KBM-7 (cell line): ENCODE measurements around the gene IGF2BP2.
"Not testable (repeated sequence)": the region's sequence is repeated elsewhere in the genome, so short reads cannot be mapped to it uniquely, and the experiment has no call there.

Experiments used
- DNase-seq: peaks from one replicate; pipeline ENCODE4 v3.0.0-alpha.2; 2015
- in situ Hi-C: fragments of 300-500 bp; cut with MboI; formaldehyde crosslinking; loops from 2 replicates; pipeline ENCODE4 v1.14.3; 2020; ENCODE audit warnings: low sequenced_read_pairs, low pct_unique_long_range_greater_than_20kb, mixed read lengths

The IGF2BP2 gene

DNA sequence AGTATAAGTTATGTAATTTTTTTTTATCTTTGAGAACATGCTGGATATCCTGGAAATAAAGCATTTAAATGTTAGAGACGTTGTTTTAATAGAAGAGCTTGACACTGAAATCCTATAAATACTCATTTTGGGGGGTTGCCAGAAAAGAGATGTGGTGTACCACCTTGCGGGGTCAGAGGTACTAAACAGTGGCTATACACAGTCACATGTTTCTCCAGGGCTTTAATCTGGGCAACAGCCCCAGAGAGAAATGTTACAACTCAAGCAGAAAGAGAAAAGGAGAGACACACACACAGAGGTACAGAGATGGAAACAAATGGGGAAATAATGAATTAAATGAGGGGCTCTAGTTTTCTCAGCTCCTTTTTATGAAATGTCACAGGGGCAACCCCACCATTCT, 124.9 kb downstream of the IGF2BP2 start:
- no peak for DNase-seq
- in situ Hi-C loops: no loop called here

DNA sequence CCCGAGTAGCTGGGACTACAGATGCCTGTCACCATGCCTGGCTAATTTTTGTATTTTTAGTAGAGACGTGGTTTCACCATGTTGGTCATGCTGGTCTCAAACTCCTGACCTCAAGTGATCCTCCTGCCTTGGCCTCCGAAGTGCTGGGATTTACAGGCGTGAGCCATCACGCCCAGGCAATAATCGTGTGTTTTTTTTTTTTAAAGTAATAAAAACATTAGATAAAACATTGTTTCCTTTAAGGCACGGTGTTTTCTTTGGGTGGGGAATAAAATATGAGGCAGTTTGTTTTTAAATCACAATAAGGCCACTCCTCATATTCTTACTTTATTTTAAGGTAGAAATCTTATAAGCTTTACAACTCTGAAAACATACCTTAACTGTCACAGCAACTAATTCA, 127.6 kb downstream of the IGF2BP2 start:
- in situ Hi-C loops, DNase-seq: not testable (repeated sequence)

DNA sequence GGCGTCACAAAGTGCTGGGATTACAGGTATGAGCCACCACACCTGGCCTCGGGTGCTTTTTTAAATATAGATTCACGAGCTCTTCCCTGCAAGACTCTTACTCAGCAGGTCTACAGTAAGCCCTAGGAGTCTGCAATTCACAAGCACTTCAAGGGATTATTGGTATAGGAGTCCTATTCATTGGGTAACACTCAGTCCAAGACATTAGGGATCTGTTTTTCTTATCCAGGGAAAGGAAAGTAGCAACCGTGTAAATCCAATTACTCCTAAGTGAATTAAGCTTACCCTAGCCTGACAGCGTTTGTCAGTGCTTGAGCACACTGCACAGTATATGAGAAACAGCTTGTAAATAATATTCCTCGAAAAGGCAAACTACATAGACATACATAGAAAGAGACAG, 128.8 kb downstream of the IGF2BP2 start:
- in situ Hi-C loops: no loop called here
- DNase-seq: no peak

DNA sequence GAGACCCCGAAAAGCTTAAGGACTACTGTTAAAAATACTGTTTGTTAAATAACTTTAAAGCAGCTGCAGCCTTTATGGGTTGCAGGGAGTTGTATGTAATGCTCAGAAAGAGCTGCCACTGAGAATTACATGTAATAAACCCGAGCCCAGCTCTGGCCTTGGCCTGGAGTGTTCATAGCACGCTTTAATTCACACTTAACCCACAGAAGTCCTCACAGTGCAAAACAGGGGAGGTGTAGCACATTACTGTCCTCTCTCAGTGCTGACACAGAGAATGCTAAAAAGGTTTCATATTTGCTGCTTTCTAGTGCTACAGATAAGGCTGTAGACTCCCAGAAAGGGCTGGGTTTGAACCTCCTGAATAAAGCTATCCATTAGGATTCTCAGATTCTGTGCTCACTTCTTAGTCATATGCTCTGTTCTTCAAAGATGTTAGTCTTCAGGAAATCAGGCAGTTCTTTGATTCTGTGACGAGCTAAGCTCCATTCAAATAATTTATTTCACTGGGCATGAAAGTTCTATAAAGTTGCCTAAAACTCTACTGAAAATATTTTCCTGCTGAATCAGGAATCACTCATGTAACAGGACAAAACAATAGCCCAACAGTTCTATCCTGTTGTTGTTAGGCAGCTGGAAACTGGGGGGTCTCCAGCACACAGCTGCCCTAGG, 130.7 kb downstream of the IGF2BP2 start:
- in situ Hi-C loops: no loop called here
- no peak for DNase-seq

DNA sequence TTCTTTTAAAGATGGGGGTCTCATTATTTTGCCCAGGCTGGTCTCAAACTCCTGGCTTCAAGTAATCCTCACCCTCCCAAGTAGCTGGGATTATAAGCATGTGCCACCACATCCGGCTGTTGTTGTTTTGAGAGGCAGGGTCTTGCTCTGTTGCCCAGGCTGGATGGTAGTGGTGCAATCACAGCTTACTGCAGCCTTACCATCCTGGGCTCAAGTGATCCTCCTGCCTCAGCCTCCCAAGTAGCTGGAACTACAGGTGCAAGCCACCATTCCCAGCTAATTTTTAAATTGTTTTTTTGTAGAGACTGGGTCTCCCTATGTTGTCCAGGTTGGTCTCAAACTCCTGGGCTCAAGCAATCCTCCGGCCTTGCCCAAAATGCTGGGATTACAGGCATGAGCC, 133.2 kb downstream of the IGF2BP2 start:
- in situ Hi-C loops: no loop called here

DNA sequence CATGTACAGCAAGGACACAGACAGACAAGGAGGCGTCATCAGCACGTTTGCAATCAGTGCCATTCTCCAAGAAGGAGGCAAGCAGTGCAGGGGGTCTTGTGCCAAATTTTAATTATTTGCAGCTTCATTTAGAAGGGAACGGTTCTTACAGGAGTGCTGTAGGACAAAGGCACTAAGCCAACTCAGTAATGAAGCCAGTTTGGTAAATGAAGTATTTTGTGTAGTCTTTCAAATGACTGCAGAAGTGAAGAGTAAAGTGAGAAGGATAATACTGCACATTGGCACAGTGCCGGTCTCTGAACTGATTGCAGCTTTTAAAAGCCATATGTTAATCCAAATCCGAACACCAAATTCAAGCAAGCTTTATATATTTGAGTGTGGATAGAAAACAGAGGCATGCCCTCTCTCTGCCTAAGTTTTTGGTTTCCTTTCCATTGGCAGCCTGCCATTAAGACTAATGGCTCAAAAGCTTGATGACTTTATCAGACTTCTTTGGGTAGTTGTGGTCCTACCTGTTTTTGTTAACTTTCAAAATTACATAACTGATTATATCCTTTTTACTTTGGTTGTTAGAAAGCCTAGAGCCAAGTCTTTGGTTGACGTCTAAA, 137.5 kb downstream of the IGF2BP2 start:
- in situ Hi-C loops: no loop called here
- no peak for DNase-seq

More for the DNA sequence above, 133.2 kb downstream of the IGF2BP2 start:
- no peak for DNase-seq

DNA sequence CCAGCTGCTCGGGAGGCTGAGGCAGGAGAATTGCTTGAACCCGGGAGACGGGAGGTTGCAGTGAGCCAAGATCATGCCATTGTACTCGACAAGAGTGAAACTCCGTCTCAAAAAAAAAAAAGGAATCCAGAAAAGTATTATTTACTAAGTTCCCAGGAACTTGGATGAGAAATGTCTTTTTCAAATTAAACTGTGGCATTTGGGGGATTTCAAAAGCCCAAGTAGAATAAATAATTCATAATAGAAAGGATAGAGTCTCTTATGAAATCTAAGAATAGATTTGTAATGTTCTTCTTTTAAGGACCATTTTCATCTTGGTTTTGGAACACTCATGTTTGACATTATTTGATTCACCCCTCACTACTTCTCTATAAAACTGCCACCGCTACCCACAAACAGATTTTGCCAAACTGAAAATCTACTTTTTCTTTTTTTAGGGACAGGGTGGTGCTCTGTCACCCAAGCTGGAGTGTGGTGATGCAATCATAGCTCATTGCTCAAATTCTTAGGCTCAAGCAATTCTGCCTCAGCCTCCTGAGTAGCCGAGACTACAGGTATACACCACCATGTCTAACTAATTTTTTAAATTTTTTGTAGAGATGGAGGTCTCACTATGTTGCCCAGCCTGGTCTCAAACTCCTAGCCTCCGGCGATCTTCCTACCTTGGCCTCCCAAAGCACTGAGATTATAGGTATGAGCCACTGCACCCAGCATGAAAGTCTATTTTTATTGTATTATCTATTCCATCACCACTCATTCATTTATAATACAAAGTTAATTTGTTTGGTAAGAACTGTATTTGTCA, 139.4 kb downstream of the IGF2BP2 start:
- no peak for DNase-seq
- in situ Hi-C loops: no loop called here

DNA sequence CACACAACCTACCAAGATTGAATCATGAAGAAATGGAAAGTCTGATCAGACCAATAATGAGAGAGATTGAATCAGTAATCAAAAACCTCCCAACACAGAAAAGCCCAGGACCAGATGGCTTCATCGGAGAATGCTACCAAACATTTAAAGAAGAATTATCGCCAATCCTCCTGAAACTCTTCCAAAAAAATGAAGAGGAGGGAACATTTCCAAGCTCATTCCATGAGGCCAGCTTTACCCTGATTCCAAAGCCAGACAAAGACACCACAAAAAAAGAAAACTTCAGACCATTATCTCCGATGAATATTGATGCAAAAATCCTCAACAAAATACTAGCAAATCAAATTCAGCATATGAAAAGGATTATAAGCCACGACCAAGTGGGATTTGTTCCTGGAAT, 144.6 kb downstream of the IGF2BP2 start:
- no peak for DNase-seq
- in situ Hi-C loops: no loop called here

DNA sequence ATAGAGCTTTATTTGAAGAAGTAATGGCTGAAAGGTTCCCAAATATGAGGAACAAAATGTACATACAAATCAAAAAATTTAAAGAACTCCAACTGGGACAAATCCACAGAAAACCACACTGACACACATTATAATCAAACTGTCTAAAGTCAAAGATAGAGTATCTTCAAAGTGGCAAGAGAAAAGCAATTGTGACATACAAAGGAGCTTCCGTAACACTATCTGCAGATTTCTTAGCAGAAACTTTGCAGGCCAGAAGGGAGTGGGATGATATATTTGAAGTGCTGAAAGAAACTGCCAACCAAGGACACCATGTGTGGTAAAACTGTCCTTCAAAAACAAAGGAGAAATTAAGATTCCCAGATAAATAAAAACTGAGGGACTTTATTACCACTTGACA, 146.8 kb downstream of the IGF2BP2 start:
- in situ Hi-C loops: no loop called here
- DNase-seq: no peak

DNA sequence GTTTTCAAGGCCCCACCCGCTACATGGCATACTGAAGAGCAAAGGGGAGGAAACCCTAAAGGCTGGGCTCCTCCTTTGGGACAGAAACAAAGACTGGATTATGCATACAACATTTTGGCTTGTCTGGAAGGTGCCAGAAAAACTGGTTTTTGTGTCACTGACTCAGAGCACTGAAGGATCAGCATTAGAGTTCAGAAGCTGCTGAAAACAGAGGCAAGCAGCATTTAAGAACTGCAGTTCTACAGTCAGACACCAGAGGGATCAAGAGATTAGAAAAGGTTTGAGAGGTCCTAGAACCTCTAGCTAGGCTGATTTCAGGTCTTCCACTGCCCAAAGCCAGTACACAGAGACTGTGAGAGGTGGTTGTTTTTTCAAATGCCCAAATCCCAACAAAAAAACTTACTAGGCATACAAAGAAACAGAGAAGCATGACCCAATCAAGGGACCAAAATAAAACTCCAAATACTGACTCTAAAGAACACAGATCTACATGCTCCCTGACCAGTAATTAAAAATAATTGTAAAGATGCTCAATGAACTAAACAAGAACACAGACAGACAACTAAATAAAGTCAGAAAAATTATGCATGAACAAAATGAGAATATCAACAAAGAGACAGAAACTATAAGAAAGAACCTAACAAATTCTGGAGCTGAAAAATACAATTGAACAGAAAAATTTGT, 147.6 kb downstream of the IGF2BP2 start:
- in situ Hi-C loops: no loop called here
- DNase-seq: peak; percentile 73

DNA sequence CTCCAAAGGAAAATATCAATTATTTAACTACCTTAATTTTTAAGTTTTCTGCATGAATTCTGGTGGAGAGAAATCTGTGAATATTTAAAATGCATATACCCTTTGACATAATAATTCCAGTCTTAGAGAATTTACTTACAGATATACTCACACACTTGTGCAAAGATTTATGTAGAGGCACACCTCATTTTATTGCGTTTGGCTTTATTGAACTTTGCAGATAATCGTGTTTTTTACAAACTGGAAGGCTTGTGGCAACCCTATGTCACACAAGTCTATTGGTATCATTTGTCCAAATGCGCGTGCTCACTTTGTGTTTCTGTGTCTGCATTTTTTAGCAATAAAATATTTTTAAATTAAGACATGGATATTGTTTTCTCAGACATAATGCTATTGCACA, 157.3 kb downstream of the IGF2BP2 start:
- in situ Hi-C loops: no loop called here
- no peak for DNase-seq

DNA sequence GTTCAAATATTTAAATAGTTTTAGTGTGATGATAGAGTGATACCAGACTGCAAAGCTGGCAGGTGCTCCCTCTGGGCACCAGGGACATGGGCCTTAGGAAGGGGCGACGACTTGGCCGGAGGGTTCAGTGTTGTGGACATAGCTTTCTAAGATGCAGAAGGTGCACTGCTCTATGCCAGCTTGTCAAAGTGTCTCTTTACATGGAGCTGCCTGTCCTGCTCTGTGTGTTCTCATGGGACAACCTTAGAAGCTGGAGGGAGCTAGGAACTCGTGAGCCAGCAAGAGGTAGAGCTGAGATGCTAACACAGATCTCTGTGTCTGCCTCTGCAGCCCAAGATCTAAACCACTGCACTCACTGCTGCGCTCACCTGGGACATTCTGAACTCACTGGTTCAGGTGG, 160.9 kb downstream of the IGF2BP2 start:
- DNase-seq: no peak
- in situ Hi-C loops: no loop called here

DNA sequence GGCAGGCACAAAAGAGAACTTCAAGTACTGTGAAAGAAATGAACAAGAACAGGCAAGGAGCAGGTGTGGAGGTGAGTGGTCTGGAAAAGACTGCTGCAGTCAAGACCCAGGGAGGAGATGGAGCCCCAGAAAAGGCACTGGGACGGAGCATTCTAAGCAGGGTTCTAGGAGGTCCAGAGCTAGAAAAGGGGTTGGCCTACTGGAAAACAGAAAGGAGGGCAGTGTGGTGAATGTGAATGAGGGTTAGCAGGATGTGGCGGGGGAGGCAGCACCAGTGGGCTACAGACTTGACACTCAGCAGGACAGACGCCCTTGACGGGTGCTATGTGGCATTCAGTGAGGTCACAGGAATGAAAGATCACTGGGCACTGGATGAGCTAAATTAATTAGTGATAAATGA, 163.1 kb downstream of the IGF2BP2 start:
- no peak for DNase-seq
- in situ Hi-C loops: no loop called here

DNA sequence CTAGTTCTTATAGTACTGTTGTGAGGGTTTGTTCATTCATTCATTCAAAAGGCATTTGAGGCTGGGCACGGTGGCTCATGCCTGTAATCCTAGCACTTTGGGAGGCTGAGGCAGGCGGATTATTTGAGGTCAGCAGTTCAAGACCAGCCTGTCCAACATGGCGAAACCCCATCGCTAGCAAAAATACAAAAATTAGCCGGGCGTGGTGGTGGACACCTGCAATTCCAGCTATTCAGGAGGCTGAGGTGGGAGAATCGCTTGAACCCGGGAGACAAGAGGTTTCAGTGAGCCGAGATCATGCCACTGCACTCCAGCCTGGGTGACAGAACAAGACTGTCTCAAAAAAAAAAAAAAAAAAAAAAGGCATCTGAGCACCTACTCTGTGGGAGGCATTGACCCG, 163.5 kb downstream of the IGF2BP2 start:
- in situ Hi-C loops, DNase-seq: not testable (repeated sequence)

DNA sequence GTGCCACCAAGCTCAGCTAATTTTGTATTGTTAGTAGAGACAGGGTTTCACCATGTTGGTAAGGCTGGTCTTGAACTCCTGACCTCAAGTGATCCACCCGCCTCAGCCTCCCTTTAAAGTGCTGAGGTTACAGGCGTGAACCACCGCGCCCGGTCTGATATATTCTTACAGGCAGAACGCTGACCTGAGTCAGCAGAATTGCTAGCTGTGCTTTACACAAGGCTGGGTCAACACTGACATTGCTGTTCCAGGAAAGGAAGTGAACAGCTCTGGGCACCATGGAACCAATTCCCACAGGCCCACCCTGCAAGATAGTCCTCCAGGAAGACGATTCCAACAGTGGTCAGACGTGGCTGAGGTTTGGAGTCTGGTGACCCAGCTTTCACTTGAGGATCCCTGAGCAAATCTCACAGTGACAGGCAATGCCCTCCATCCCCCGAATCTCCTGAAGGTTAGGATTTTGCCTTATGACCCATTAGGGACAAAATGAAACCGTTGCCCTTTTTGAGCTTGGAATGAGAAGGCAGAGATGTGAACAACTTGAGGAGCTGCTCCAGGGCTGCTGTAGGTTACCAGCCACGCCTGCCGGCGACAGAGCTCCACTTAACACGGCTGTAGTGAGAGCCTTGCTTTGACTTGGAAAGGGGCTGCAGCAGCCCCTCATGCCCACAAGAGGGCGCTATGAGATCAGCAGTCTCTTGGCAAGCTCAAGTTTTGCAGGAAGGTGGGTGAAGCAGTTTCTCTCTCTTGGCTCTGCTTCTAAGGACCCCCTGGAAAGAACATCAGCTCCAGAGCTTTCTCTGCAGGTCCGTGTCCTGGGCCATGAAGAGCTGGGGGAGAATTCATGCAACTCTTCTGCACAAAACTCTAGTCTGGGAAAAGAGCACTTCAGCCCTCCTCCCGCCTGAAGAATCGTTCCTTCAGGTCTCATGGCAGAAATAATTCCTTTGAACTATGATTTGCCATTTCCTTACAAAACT, 164.6 kb downstream of the IGF2BP2 start:
- peak; percentile 84 for DNase-seq
- in situ Hi-C loops: no loop called here

DNA sequence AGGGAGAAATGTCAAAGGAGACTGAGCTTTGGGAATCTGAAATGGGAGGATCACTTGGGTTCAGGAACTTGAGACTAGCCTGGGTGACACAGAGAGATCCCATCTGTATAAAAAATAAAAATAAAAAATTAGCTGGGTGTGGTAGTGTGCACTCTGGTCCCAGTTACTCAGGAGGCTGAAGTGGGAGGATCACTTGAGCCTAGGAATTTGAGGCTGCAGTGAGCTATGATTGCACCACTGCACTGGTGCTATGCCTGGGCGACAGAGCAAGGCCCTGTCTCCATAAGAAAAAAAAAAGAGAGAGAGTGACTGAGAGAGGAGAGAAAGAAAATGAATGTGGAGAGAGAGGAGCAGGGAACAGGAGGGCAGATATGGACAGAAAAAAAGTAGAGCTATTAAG, 165.9 kb downstream of the IGF2BP2 start:
- in situ Hi-C loops: no loop called here
- DNase-seq: no peak

DNA sequence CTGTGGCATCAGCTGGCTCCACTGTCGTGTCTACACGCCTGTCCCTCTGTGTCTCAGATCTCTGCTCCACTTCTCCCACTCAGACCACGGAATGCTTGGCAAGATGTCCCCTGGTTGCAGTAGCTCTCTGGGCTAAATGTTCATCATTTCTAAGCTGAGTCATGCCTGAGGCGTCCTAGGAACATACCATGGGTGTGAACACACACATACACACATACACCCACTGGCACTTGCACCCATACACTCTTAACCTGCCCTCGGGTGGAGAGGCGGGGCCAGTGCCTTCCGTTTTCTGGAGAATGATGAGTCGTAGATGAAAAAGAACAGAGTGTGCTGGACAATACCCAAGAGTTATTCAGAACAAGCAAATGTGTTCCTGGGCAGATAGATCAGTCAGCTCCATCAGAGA, 166.3 kb downstream of the IGF2BP2 start:
- in situ Hi-C loops: no loop called here
- DNase-seq: no peak

DNA sequence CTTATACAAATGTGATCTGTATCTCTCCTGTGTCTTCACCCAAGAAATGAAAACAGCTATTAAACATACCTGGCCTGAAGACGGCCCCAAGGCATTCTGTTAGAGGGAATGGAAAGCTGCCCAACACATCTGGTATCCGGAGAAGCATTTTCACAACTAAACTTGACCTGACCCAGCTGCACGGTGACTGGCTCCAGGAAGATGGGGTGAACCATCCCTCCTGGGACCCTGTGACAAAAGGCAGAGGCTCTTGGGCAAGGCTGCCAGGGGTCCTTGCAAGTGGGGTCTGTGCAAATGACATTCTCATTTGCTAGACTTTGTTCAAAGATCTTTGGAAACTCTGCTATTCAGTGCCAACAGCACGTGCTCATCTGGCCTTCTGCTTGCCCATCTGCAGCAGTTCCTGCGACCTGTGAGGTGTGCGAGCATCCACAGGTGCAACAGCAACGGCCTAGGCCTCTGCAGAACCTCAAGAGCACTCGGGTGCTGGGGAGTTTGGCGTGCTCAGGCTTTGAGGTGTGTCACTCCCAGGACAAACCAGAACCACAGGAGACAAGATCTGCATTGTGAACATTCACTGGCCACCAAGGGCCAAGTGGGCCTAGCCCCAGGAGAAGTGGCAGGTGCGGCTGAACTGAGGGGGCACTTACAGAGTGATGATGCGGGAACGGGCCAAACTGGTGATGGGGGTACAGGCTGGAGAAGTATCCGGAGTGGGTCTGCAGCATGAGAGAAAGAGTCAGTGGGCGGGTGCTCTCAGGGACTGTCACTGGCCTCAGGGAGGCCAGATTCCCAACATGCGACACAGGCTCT, 166.9 kb downstream of the IGF2BP2 start:
- DNase-seq: no peak
- in situ Hi-C loops: no loop called here
